GM18867 (cell line): ENCODE results near the gene PRDM2.
"Not testable (repeated sequence)": the region's sequence is repeated elsewhere in the genome, so short reads cannot be mapped to it uniquely, and the experiment has no call there.

Experiments
- ATAC-seq: cut with Tn5 transposase; IDR thresholded peaks from one replicate; pipeline ENCODE4 v1.9.1; 2021; ENCODE audit warnings: mild to moderate bottlenecking, moderate library complexity; ENCODE audit not compliant: unreplicated experiment

The PRDM2 gene

GRCh38 chr1:13694886-13695684 lies 4.9 kb upstream of the PRDM2 start:
- no peak for ATAC-seq

GRCh38 chr1:13697738-13698137 lies 2.2 kb upstream of the PRDM2 start:
- ATAC-seq, result no peak

- ATAC-seq, result no peak
These were observed 478 bp upstream of the PRDM2 start for GRCh38 chr1:13699510-13699909.

- ATAC-seq, result peak; percentile 36
These were observed 708 bp downstream of the PRDM2 start for GRCh38 chr1:13700521-13701270.

- no peak for ATAC-seq
These were observed 1.3 kb downstream of the PRDM2 start for GRCh38 chr1:13701271-13701640.

GRCh38 chr1:13702425-13703127 lies 2.6 kb downstream of the PRDM2 start:
- peak; percentile 76 for ATAC-seq

GRCh38 chr1:13703128-13703513 lies 3.1 kb downstream of the PRDM2 start:
- no peak for ATAC-seq

GRCh38 chr1:13703558-13704490 lies 3.8 kb downstream of the PRDM2 start:
- no peak for ATAC-seq

- ATAC-seq, result no peak
These were observed 6.1 kb downstream of the PRDM2 start for GRCh38 chr1:13706046-13706445.

- no peak for ATAC-seq
These were observed 7.2 kb downstream of the PRDM2 start for GRCh38 chr1:13707164-13707563.

GRCh38 chr1:13708380-13708982 lies 8.5 kb downstream of the PRDM2 start:
- no peak for ATAC-seq

GRCh38 chr1:13710086-13710485 lies 10.1 kb downstream of the PRDM2 start:
- ATAC-seq, result no peak

- no peak for ATAC-seq
These were observed 14.9 kb downstream of the PRDM2 start for GRCh38 chr1:13714851-13715250.

GRCh38 chr1:13715616-13716287 lies 15.8 kb downstream of the PRDM2 start:
- ATAC-seq, result not testable (repeated sequence)

GRCh38 chr1:13722808-13723360 lies 22.9 kb downstream of the PRDM2 start:
- no peak for ATAC-seq

GRCh38 chr1:13723810-13724209 lies 23.8 kb downstream of the PRDM2 start:
- no peak for ATAC-seq

- ATAC-seq, result no peak
These were observed 25.8 kb downstream of the PRDM2 start for GRCh38 chr1:13725714-13726175.

GRCh38 chr1:13728091-13728715 lies 28.2 kb downstream of the PRDM2 start:
- no peak for ATAC-seq

GRCh38 chr1:13730291-13730690 lies 30.3 kb downstream of the PRDM2 start:
- peak; percentile 7 for ATAC-seq
